B cell (primary cell): ENCODE data around the gene UNC13D. TPM values are rescaled to one million over a fixed set of nuclear protein-coding genes. Genes with fewer than 3 reads are reported as not detected.
A peak's percentile ranks its signal among the peaks of the same experiment; 100 is the strongest.

ENCODE experiments used
- ATAC-seq: fragments of 200-7000 bp; cut with Tn5 transposase; one replicate; pipeline ENCODE4 v1.10.0; 2021; ENCODE audit warnings: low read depth, mild to moderate bottlenecking, moderate number of reproducible peaks, moderate library complexity
- CTCF ChIA-PET: fragments of 350-600 bp; sonication (Branson Sonifier 250); formaldehyde crosslinking; loops from one replicate; lab custom pipeline; 2021; ENCODE audit warnings: antibody characterized with exemption, inconsistent platforms; lab: Charles Lee
- POLR2A ChIA-PET: fragments of 350-600 bp; sonication (Branson Sonifier 250); formaldehyde crosslinking; loops from one replicate; lab custom pipeline; 2021; ENCODE audit warnings: antibody characterized with exemption; lab: Charles Lee
- DNase-seq: peaks from one replicate; pipeline ENCODE4 v3.0.0; 2013
- H2AFZ ChIP-seq: 2 replicates; pipeline ENCODE4 v1.6.1; 2012; ENCODE audit warnings: mild to moderate bottlenecking, low read depth, low read length; ENCODE audit not compliant: insufficient read depth, poor library complexity, severe bottlenecking
- H3K27ac ChIP-seq, 2 donors: 1 replicate in 1 of 2; 2 replicates in 1 of 2; pipeline ENCODE4 v1.5.1; 2012 to 2013; ENCODE audit warnings: low read length in 2 of 2, mild to moderate bottlenecking in 2 of 2, moderate library complexity in 1 of 2
- H3K27me3 ChIP-seq, 4 experiments: fragments of 200-600 bp in 1 of 4; sonication (generic) in 1 of 4; replicated peaks in 1 of 4; 1 replicate in 2 of 4; 2 replicates in 2 of 4; pipeline versions ENCODE4 v1.6.1 to v1.7.0; 2013 to 2016; ENCODE audit warnings: low read length in 3 of 4, mild to moderate bottlenecking in 2 of 4, mixed read lengths in 1 of 4, moderate library complexity in 1 of 4; ENCODE audit not compliant: insufficient read depth in 4 of 4, control insufficient read depth in 3 of 4; ENCODE audit errors: control extremely low read depth in 1 of 4
- H3K36me3 ChIP-seq, 2 experiments: replicated peaks in 1 of 2; 1 replicate in 1 of 2; 2 replicates in 1 of 2; pipeline versions ENCODE4 v1.6.1 to v1.7.1; 2013; ENCODE audit warnings: low read length in 1 of 2; ENCODE audit not compliant: insufficient read depth in 2 of 2, control insufficient read depth in 1 of 2; ENCODE audit errors: control extremely low read depth in 1 of 2, extremely low read depth in 1 of 2
- H3K4me1 ChIP-seq, 2 donors: fragments of 200-600 bp in 1 of 2; sonication (generic) in 1 of 2; 1 replicate in 1 of 2; 2 replicates in 1 of 2; pipeline versions ENCODE4 v1.5.1 to v1.6.1; 2013 to 2017; ENCODE audit warnings: low read length in 2 of 2; ENCODE audit not compliant: control insufficient read depth in 2 of 2, insufficient read depth in 2 of 2
- H3K4me2 ChIP-seq: replicated peaks from 2 replicates; pipeline ENCODE3; 2012; ENCODE audit warnings: mild to moderate bottlenecking, low read depth, low read length; ENCODE audit not compliant: poor library complexity, severe bottlenecking
- H3K4me3 ChIP-seq, 5 experiments: fragments of 200-600 bp in 1 of 5; sonication (generic) in 1 of 5; 1 replicate in 3 of 5; 2 replicates in 2 of 5; pipeline versions ENCODE4 v1.5.1 to v1.7.0; 2011 to 2016; ENCODE audit warnings: low read length in 4 of 5, mild to moderate bottlenecking in 4 of 5, low read depth in 2 of 5, control low read depth in 1 of 5, moderate library complexity in 1 of 5; ENCODE audit not compliant: insufficient read depth in 1 of 5; ENCODE audit errors: control extremely low read depth in 1 of 5, extremely low read depth in 1 of 5
- H3K79me2 ChIP-seq: fragments of 200-600 bp; sonication (generic); one replicate; pipeline ENCODE4 v1.6.0; 2016; ENCODE audit warnings: low read length; ENCODE audit not compliant: control insufficient read depth, insufficient read depth
- H3K9ac ChIP-seq: fragments of 200-600 bp; sonication (generic); 2 replicates; pipeline ENCODE4 v1.6.1; 2017; ENCODE audit warnings: mild to moderate bottlenecking, low read length, moderate library complexity
- H3K9me3 ChIP-seq, 3 donors: one replicate each; pipeline versions ENCODE4 v1.6.1 to v1.7.1; 2013; ENCODE audit warnings: low read length in 2 of 3; ENCODE audit not compliant: control insufficient read depth in 2 of 3, insufficient read depth in 1 of 3; ENCODE audit errors: control extremely low read depth in 1 of 3
- H4K20me1 ChIP-seq: 2 replicates; pipeline ENCODE4 v1.6.0; 2012; ENCODE audit warnings: mild to moderate bottlenecking, low read length; ENCODE audit not compliant: insufficient read depth, control insufficient read depth, poor library complexity, severe bottlenecking
- H3K27ac Mint-ChIP-seq: one replicate; pipeline ENCODE4 v1.8.0; 2021; ENCODE audit warnings: mixed read lengths
- H3K27me3 Mint-ChIP-seq: one replicate; pipeline ENCODE4 v1.8.0; 2021; ENCODE audit warnings: mixed read lengths
- H3K4me1 Mint-ChIP-seq: one replicate; pipeline ENCODE4 v1.8.0; 2021; ENCODE audit warnings: mixed read lengths
- H3K4me3 Mint-ChIP-seq: one replicate; pipeline ENCODE4 v1.8.0; 2021; ENCODE audit warnings: mixed read lengths
- H3K9me3 Mint-ChIP-seq: one replicate; pipeline ENCODE4 v1.8.0; 2022; ENCODE audit warnings: mixed read lengths; ENCODE audit not compliant: insufficient read depth
- CTCF ChIP-seq: fragments of 200-600 bp; IDR thresholded peaks from one replicate; pipeline ENCODE4 v1.8.0; 2022; ENCODE audit warnings: antibody characterized with exemption, mild to moderate bottlenecking
- EZH2 ChIP-seq: IDR thresholded peaks from 2 replicates; pipeline ENCODE4 v1.6.1; 2012; ENCODE audit warnings: borderline replicate concordance, low read depth, mild to moderate bottlenecking, moderate library complexity, low read length; ENCODE audit not compliant: insufficient read depth, poor library complexity, severe bottlenecking
- WGBS: methylation state at CpG from one replicate; pipeline ENCODE4 v1.1.5; 2013; ENCODE audit warnings: missing lambda C conversion rate; ENCODE audit not compliant: insufficient coverage; 5-methylcytosine and 5-hydroxymethylcytosine counted together
- intact Hi-C: fragments of 100-400 bp; cut with micrococcal nuclease; formaldehyde crosslinking; loops from one replicate; pipeline ENCODE4 v1.10.0; 2022
- polyA plus RNA-seq: library from polyadenylated mRNA; depleted of rRNA; stranded (reverse); fragments of >200 nt; gene quantifications from 2 replicates; pipeline ENCODE4 v1.2.3, GENCODE V29; 2012
- total RNA-seq, 2 donors: library from RNA; stranded (reverse); fragments of 120-200 nt in 1 of 2; gene quantifications; 1 replicate in 1 of 2; 2 replicates in 1 of 2; pipeline versions ENCODE4 v1.2.3 to v1.2.4, GENCODE V29; 2013 to 2022

The UNC13D gene
- total and polyA plus RNA-seq, 2 donors (not counting 1 experiment from before 2014, with no cell fraction given) = 101 to 107 TPM

- Mint-ChIP-seq H3K4me3 (peak overlapping the region; percentile 45), H3K4me1 (peaks cover 34% of the 10 kb centered on the region), H3K9me3 (no peaks in the 10 kb centered on the region), H3K27me3 (peaks cover 4% of the 10 kb centered on the region), H3K27ac (peak overlapping the region; percentile 26)
- 89% methylated on average over 5 of the region's 7 CpGs for WGBS
- Histone ChIP-seq H3K4me3 (no peak overlapping the region), H3K9ac (no peak overlapping the region), H3K27ac (no peak overlapping the region), H3K4me2 (no peak overlapping the region), H3K36me3 (no peaks in the 10 kb centered on the region), H3K27me3 (peaks cover 0 to 7% (median 1%) of the 10 kb centered on the region in 4 experiments), H3K9me3 (no peaks in the 10 kb centered on the region), H4K20me1 (no peaks in the 10 kb centered on the region), H3K4me1 (peaks cover 30 to 31% of the 10 kb centered on the region in 2 donors), H3K79me2 (no peaks in the 10 kb centered on the region), H2AFZ (no peak overlapping the region)
- no peak for DNase-seq
- no peak for TF ChIP-seq EZH2
- TF ChIP-seq CTCF = no peak
- intact Hi-C loops = no loop called here
- ChIA-PET POLR2A (interaction anchor here (1.2 to 1.6 kb wide), 2 partner anchors 16 to 28 kb away, joined by 3 to 5 read pairs; partner anchors contain the start of gene TRIM65), CTCF (interaction anchor here (1.4 to 2.1 kb wide), 2 partner anchors 9 to 25 kb away, joined by 6 to 8 read pairs; partner anchors contain the start of gene WBP2)
- ATAC-seq = no peak
Measured at GRCh38 chr17:75880266-75880665, 36.1 kb upstream of the UNC13D start.
